Measurements from ENCODE around the gene MOB1B.
A peak's percentile ranks its signal among the peaks of the same experiment; 100 is the strongest.

Gene MOB1B

DNA sequence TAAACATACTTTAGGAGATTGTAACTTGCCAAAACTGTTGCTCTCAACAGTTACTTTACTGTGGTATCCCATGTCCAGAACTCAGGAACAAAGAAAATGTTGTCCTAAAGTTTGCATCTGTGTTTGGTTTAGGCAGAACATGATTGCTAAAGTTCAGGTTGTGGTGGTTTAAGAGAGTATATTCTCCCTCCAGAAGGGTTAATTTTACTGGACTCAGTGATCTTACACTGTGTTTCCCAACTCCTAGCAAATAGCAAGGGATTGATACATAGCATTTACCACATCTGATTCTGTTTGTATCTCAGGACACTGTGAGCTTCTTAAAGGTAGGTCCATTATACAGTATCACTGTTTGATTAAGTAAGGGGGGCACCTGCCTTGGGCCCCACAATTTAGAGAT, 78.0 kb downstream of the MOB1B start:
- no peak overlapping the region for H3K4me3 ChIP-seq (ENCODE audit: low read length)
- DNase-seq (ENCODE audit: low read depth) = no peak
- TF ChIP-seq, protein P1, sequence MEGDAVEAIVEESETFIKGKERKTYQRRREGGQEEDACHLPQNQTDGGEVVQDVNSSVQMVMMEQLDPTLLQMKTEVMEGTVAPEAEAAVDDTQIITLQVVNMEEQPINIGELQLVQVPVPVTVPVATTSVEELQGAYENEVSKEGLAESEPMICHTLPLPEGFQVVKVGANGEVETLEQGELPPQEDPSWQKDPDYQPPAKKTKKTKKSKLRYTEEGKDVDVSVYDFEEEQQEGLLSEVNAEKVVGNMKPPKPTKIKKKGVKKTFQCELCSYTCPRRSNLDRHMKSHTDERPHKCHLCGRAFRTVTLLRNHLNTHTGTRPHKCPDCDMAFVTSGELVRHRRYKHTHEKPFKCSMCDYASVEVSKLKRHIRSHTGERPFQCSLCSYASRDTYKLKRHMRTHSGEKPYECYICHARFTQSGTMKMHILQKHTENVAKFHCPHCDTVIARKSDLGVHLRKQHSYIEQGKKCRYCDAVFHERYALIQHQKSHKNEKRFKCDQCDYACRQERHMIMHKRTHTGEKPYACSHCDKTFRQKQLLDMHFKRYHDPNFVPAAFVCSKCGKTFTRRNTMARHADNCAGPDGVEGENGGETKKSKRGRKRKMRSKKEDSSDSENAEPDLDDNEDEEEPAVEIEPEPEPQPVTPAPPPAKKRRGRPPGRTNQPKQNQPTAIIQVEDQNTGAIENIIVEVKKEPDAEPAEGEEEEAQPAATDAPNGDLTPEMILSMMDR (conservative IDR thresholded peaks at IDR 0.05; ENCODE audit: low read depth, low read length) = no peak

DNA sequence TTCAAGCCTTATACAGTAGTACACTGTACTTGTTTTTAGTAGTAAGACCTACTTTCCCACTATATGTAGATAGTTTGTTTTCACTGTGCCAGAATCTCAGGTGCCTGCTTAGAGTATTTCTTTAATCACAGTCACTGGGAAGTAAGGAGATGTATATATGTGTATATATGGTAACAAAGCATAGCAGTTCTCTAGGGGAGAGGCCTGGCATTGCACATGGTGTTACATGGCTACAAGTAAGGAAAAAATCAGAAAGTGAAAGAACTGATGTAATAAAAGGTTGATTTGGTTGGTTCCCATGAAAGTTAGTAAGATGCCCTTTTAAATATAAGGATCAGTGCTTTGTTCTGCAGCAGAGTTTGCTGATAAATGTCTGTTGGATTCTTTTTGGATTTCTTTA, 81.9 kb downstream of the MOB1B start:
- TF ChIP-seq, protein P1 (conservative IDR thresholded peaks at IDR 0.05; ENCODE audit: low read depth, low read length) = no peak
- DNase-seq (ENCODE audit: low read depth) = no peak
- no peak overlapping the region for H3K4me3 ChIP-seq (ENCODE audit: low read length)

DNA sequence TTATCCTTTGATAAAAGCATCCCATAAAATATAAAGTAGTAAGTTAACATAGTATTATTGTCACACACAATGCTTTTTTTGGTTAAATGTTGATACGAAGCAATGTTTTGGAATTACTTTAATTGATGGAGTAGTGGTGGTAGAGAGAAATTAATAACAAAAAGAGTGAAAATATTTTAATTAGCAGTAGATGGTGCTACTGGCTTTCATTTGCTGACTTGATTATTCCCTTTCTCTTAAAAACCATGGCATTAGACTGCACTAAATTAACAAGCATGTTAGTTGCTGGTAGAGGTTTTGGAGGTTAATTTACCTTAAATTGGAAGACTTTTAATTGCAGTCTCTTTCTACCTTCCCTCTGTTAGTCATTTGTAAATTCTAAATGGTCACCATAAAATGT, 82.4 kb downstream of the MOB1B start:
- H3K4me3 ChIP-seq (ENCODE audit: low read length) = no peak overlapping the region
- TF ChIP-seq, protein P1 (conservative IDR thresholded peaks at IDR 0.05; ENCODE audit: low read depth, low read length) = no peak
- no peak for DNase-seq (ENCODE audit: low read depth)

DNA sequence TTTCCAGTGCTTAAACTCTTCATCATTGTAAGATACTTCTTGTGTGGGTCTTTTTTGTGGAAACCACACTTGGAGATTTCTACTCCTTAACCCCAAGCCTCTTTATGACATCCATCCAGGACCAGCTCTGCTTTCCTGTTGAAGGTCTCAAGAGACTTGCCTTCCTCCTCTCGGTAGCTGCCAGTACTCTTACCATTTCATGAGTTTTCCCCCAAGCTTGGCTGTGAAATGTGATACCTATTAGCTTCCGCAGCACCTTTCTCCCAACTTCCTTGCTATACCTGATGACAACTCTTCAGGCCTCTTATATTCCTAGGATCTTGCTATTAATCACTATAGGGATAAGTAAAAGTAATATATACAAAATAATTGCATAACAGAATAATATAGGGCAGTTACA, 89.4 kb downstream of the MOB1B start:
- no peak for DNase-seq (ENCODE audit: low read depth)
- H3K4me3 ChIP-seq (ENCODE audit: low read length) = no peak overlapping the region
- TF ChIP-seq, protein P1 (conservative IDR thresholded peaks at IDR 0.05; ENCODE audit: low read depth, low read length) = no peak

- no peak for DNase-seq (ENCODE audit: low read depth)
- TF ChIP-seq, protein P1 (conservative IDR thresholded peaks at IDR 0.05; ENCODE audit: low read depth, low read length) = no peak
- no peak overlapping the region for H3K4me3 ChIP-seq (ENCODE audit: low read length)
Observed at GRCh38 chr4:70992391-70992881, 90.3 kb downstream of the MOB1B start.

- H3K4me3 ChIP-seq (ENCODE audit: low read length) = peak within 1 kb of the TSS; percentile 95
- TF ChIP-seq, protein P1 (conservative IDR thresholded peaks at IDR 0.05; ENCODE audit: low read depth, low read length) = no peak
- DNase-seq (ENCODE audit: low read depth) = peak; percentile 44
Observed at GRCh38 chr4:70993181-70994068, 91.3 kb downstream of the MOB1B start, which contains the start of gene DCK. Gene DCK (plus strand): TSS chr4:70993649. CDS start chr4:70993836, 187 bp downstream.

DNA sequence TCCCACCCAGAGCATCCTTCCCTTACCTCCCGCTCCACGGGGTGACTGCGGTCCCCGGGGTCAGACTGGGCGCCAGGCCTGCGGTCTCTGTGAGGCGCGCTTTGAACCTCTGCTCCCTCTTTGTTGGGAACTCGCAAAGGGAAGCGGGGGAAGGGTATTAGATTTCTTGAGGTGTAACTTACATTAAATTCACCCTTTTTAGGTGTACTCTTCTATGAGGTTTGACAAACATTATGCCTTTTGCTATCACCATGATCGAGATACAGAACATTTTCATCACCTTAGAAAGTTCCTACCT, 91.8 kb downstream of the MOB1B start:
- peak overlapping the region; percentile 95 for H3K4me3 ChIP-seq (ENCODE audit: low read length)
- TF ChIP-seq, protein P1 (conservative IDR thresholded peaks at IDR 0.05; ENCODE audit: low read depth, low read length) = no peak
- DNase-seq (ENCODE audit: low read depth) = no peak
